Loucy (cell line): ENCODE data around the gene ZSWIM1.

Experiments
- H2AFZ ChIP-seq: fragments of 200-600 bp; sonication (generic); 2 replicates; pipeline ENCODE4 v1.6.0; 2016; ENCODE audit warnings: antibody characterized with exemption, mild to moderate bottlenecking, low read length, moderate library complexity
- H3F3A ChIP-seq: fragments of 200-600 bp; 2 replicates; pipeline ENCODE4 v1.6.0; 2016; ENCODE audit warnings: antibody characterized with exemption, low read depth, mild to moderate bottlenecking
- H3K27me3 ChIP-seq: fragments of 200-600 bp; sonication (generic); 2 replicates; pipeline ENCODE4 v1.6.1; 2014; ENCODE audit warnings: low read length, mild to moderate bottlenecking; ENCODE audit not compliant: insufficient read depth, poor library complexity, severe bottlenecking
- H3K36me3 ChIP-seq: fragments of 200-600 bp; sonication (generic); 2 replicates; pipeline ENCODE4 v1.6.1; 2016; ENCODE audit warnings: low read length; ENCODE audit not compliant: insufficient read depth
- H3K4me1 ChIP-seq: fragments of 200-600 bp; sonication (generic); 2 replicates; pipeline ENCODE4 v1.5.1; 2014; ENCODE audit warnings: low read length, mild to moderate bottlenecking; ENCODE audit not compliant: insufficient read depth, poor library complexity, severe bottlenecking
- H3K4me2 ChIP-seq: fragments of 200-600 bp; sonication (generic); 2 replicates; pipeline ENCODE4 v1.6.0; 2014; ENCODE audit warnings: antibody characterized with exemption, low read length, low read depth, mild to moderate bottlenecking; ENCODE audit not compliant: poor library complexity, severe bottlenecking
- H3K4me3 ChIP-seq: fragments of 200-600 bp; sonication (generic); 2 replicates; pipeline ENCODE4 v1.5.1; 2014; ENCODE audit warnings: low read length, mild to moderate bottlenecking, mixed read lengths; ENCODE audit not compliant: poor library complexity, severe bottlenecking
- H3K79me2 ChIP-seq: fragments of 200-600 bp; sonication (generic); 2 replicates; pipeline ENCODE4 v1.6.1; 2014; ENCODE audit warnings: low read length; ENCODE audit not compliant: insufficient read depth
- H3K9ac ChIP-seq: fragments of 200-600 bp; sonication (generic); 2 replicates; pipeline ENCODE4 v1.6.0; 2014; ENCODE audit warnings: mild to moderate bottlenecking, low read depth, low read length, moderate library complexity; ENCODE audit not compliant: poor library complexity, severe bottlenecking
- H3K9me2 ChIP-seq: fragments of 200-600 bp; sonication (generic); replicated peaks from 2 replicates; pipeline ENCODE4 v1.6.1; 2016; ENCODE audit warnings: low read depth, low read length, mixed read lengths
- H3K9me3 ChIP-seq: fragments of 200-600 bp; sonication (generic); 2 replicates; pipeline ENCODE4 v1.6.1; 2014; ENCODE audit warnings: mild to moderate bottlenecking, antibody characterized with exemption, low read length, low read depth; ENCODE audit not compliant: insufficient read depth
- H4K20me1 ChIP-seq: fragments of 200-600 bp; sonication (generic); 2 replicates; pipeline ENCODE4 v1.6.0; 2014; ENCODE audit warnings: antibody characterized with exemption, low read length, mild to moderate bottlenecking; ENCODE audit not compliant: insufficient read depth, poor library complexity, severe bottlenecking
- EZH2phosphoT487 ChIP-seq: fragments of 200-600 bp; IDR thresholded peaks from 2 replicates; pipeline ENCODE4 v1.6.1; 2018; ENCODE audit warnings: antibody characterized with exemption, mild to moderate bottlenecking, moderate library complexity, borderline replicate concordance
- TF ChIP-seq, protein P1 (sequence below): fragments of 200-600 bp; sonication (generic); conservative IDR thresholded peaks from 2 replicates; pipeline ENCODE4 v1.5.1; 2014; ENCODE audit warnings: mild to moderate bottlenecking, antibody characterized with exemption, low read length

The ZSWIM1 gene

DNA sequence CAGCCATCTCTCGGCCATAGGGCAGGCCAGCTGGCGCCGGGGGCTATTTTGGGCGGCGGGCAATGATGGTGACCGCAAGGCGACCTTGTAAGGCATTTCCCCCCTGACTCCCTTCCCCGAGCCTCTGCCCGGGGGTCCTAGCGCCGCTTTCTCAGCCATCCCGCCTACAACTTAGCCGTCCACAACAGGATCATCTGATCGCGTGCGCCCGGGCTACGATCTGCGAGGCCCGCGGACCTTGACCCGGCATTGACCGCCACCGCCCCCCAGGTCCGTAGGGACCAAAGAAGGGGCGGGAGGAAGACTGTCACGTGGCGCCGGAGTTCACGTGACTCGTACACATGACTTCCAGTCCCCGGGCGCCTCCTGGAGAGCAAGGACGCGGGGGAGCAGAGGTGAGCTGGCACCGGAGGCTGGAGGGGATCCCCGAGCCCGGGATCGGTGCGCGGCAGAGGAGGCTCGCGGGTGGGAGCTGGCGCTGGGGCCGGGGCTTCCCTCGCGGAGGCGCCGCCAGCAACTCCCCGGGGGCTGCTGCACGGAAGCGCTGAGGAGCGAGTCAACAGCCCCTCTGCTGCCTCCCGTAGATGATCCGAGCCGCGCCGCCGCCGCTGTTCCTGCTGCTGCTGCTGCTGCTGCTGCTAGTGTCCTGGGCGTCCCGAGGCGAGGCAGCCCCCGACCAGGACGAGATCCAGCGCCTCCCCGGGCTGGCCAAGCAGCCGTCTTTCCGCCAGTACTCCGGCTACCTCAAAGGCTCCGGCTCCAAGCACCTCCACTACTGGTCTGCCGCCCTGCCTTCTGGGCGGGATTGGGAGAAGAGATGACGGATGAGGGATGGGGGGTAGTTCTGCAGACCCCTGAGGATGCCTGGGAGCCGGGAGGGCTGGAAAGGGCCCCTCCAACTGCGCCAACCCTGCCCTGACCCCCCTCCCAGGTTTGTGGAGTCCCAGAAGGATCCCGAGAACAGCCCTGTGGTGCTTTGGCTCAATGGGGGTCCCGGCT, 10.3 kb downstream of the ZSWIM1 start, which contains the start of the genes CTSA and NEURL2:
Gene CTSA, plus strand, starts transcription at position 351 of the 999 bp plus-strand sequence. Its CDS starts 234 bp downstream, at position 585.
Gene NEURL2, minus strand, starts transcription at position 224 of the 999 bp plus-strand sequence. Its CDS starts 217 bp downstream, at position 7.
- H3K4me2 ChIP-seq, result peak within 1 kb of the TSS; percentile 84
- no peaks in the 10 kb centered on the region for H3K9me3 ChIP-seq
- H2AFZ ChIP-seq, result peak within 1 kb of the TSS; percentile 96
- H4K20me1 ChIP-seq, result no peaks in the 10 kb centered on the region
- no peak for TF ChIP-seq EZH2phosphoT487
- TF ChIP-seq, protein P1, sequence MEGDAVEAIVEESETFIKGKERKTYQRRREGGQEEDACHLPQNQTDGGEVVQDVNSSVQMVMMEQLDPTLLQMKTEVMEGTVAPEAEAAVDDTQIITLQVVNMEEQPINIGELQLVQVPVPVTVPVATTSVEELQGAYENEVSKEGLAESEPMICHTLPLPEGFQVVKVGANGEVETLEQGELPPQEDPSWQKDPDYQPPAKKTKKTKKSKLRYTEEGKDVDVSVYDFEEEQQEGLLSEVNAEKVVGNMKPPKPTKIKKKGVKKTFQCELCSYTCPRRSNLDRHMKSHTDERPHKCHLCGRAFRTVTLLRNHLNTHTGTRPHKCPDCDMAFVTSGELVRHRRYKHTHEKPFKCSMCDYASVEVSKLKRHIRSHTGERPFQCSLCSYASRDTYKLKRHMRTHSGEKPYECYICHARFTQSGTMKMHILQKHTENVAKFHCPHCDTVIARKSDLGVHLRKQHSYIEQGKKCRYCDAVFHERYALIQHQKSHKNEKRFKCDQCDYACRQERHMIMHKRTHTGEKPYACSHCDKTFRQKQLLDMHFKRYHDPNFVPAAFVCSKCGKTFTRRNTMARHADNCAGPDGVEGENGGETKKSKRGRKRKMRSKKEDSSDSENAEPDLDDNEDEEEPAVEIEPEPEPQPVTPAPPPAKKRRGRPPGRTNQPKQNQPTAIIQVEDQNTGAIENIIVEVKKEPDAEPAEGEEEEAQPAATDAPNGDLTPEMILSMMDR, result no peak
- H3F3A ChIP-seq, result no peaks in the 10 kb centered on the region
- H3K9me2 ChIP-seq, result no peaks in the 10 kb centered on the region
- H3K79me2 ChIP-seq, result 0 out of 2 replicates have a peak, but pooled peaks cover 4% of the 10 kb centered on the region
- peak within 1 kb of the TSS; percentile 72 for H3K9ac ChIP-seq
- H3K36me3 ChIP-seq, result no peaks in the 10 kb centered on the region
- peaks cover 16% of the 10 kb centered on the region for H3K4me1 ChIP-seq
- peak within 1 kb of the TSS; percentile 81 for H3K4me3 ChIP-seq
- no peaks in the 10 kb centered on the region for H3K27me3 ChIP-seq

DNA sequence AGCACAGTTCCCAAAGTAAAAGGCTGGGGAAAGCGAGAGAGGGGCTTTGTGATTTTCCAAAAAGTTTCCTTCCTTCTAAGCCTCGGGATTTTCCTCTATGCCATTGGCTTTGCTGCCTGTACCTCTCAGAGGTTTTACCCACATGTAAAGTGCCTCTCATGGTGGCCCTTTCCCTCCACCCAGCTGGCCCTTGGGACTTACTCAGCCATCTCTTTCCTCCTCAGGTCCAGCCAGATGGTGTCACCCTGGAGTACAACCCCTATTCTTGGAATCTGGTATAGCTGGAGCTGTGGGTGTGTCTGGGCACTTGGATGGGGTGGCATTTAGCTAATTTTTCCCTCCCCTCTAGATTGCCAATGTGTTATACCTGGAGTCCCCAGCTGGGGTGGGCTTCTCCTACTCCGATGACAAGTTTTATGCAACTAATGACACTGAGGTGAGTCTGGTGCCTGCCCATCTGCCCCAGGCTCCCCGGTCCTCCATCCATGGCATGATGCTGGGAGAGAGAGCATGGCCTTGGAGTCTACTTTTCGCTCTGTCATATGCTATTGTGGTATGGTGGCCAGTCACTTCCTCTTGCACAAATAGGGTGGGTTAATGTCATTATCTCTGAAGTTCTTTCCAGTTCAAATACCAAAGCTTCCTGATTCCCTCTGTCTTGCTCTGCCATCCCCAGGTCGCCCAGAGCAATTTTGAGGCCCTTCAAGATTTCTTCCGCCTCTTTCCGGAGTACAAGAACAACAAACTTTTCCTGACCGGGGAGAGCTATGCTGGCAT, 11.2 kb downstream of the ZSWIM1 start:
- Histone ChIP-seq H4K20me1 (no peaks in the 10 kb centered on the region), H3K4me3 (peak overlapping the region; percentile 81), H3K27me3 (no peaks in the 10 kb centered on the region), H3K36me3 (no peaks in the 10 kb centered on the region), H3K9me3 (no peaks in the 10 kb centered on the region), H3K4me2 (peak overlapping the region; percentile 84), H3K9ac (peak overlapping the region; percentile 72), H2AFZ (no peak overlapping the region), H3K4me1 (peaks cover 15% of the 10 kb centered on the region), H3F3A (no peaks in the 10 kb centered on the region), H3K79me2 (0 out of 2 replicates have a peak, but pooled peaks cover 4% of the 10 kb centered on the region), H3K9me2 (no peaks in the 10 kb centered on the region)
- TF ChIP-seq, protein P1, result 0 out of 2 replicates have a peak, but pooled peaks have one; percentile 11
- TF ChIP-seq EZH2phosphoT487, result no peak

DNA sequence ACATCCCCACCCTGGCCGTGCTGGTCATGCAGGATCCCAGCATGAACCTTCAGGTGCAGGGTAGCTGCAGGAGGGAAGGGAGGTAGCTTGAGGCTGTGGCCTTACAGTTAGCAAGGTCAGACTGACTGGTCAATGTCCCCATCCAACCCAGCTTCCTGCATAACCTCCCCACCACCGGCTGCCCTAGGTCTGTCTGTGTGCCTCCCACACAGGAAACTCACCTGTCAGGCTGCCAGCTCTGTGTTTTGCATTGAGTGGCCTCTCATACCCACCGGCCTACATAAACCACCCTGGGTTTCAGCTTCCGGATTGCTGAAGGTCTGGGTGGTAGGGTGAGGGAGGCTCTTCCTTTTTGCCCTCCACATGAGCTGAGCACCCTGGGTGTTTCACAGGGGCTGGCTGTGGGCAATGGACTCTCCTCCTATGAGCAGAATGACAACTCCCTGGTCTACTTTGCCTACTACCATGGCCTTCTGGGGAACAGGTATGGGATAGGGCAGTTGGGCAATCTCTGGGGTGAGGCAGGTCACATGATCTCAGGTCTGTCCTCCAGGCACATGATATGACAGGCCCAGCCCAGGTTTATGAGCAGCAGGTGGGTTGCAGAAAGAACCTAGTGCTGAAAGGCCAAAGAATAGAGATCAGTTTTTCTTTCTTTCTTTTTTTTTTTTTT, 11.9 kb downstream of the ZSWIM1 start:
- Histone ChIP-seq H3K27me3 (no peaks in the 10 kb centered on the region), H3K4me2 (peak overlapping the region; percentile 84), H3K9me3 (no peaks in the 10 kb centered on the region), H3K9ac (no peak overlapping the region), H3K36me3 (no peaks in the 10 kb centered on the region), H3K79me2 (0 out of 2 replicates have a peak, but pooled peaks cover 4% of the 10 kb centered on the region), H3F3A (no peaks in the 10 kb centered on the region), H3K9me2 (no peaks in the 10 kb centered on the region), H4K20me1 (no peaks in the 10 kb centered on the region), H3K4me1 (peaks cover 15% of the 10 kb centered on the region), H3K4me3 (no peak overlapping the region), H2AFZ (no peak overlapping the region)
- no peak for TF ChIP-seq EZH2phosphoT487
- TF ChIP-seq, protein P1, result no peak
